Measurements from ENCODE around the gene MED12L.
A peak's percentile ranks its signal among the peaks of the same experiment; 100 is the strongest.

The MED12L gene

GRCh38 chr3:151377768-151378385 is 292.4 kb downstream of the MED12L start:
- TF ChIP-seq MYC (IDR thresholded peaks at IDR 0.05; ENCODE audit: low read depth, low read length) (no peak), CTCF (IDR thresholded peaks at IDR 0.05; ENCODE audit: low read depth, low read length) (no peak), POLR2A (IDR thresholded peaks at IDR 0.05; ENCODE audit: extremely low read depth, insufficient read length) (no peak)
- TF ChIP-seq, protein P1, sequence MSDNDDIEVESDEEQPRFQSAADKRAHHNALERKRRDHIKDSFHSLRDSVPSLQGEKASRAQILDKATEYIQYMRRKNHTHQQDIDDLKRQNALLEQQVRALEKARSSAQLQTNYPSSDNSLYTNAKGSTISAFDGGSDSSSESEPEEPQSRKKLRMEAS (IDR thresholded peaks at IDR 0.05; ENCODE audit: low read depth, low read length) = no peak
- no peak for DNase-seq (ENCODE audit: low read depth)
- no peak overlapping the region for H3K4me3 ChIP-seq (ENCODE audit: low read depth, low read length)

- H3K4me3 ChIP-seq (ENCODE audit: low read depth, low read length) = no peak overlapping the region
- peak; percentile 54 for DNase-seq (ENCODE audit: low read depth)
- TF ChIP-seq, protein P1 (IDR thresholded peaks at IDR 0.05; ENCODE audit: low read depth, low read length) = no peak
- peak; percentile 77 for TF ChIP-seq CTCF (IDR thresholded peaks at IDR 0.05; ENCODE audit: low read depth, low read length)
Observed at GRCh38 chr3:151379083-151379734, 293.7 kb downstream of the MED12L start.

GRCh38 chr3:151382671-151383070 is 297.2 kb downstream of the MED12L start:
- TF ChIP-seq CTCF (IDR thresholded peaks at IDR 0.05; ENCODE audit: low read depth, low read length) = no peak
- no peak for TF ChIP-seq POLR2A (IDR thresholded peaks at IDR 0.05; ENCODE audit: extremely low read depth, insufficient read length)
- TF ChIP-seq MYC (IDR thresholded peaks at IDR 0.05; ENCODE audit: low read depth, low read length) = no peak
- TF ChIP-seq, protein P1 (IDR thresholded peaks at IDR 0.05; ENCODE audit: low read depth, low read length) = no peak
- DNase-seq (ENCODE audit: low read depth) = peak; percentile 9
- H3K4me3 ChIP-seq (ENCODE audit: low read depth, low read length) = no peak overlapping the region

DNA sequence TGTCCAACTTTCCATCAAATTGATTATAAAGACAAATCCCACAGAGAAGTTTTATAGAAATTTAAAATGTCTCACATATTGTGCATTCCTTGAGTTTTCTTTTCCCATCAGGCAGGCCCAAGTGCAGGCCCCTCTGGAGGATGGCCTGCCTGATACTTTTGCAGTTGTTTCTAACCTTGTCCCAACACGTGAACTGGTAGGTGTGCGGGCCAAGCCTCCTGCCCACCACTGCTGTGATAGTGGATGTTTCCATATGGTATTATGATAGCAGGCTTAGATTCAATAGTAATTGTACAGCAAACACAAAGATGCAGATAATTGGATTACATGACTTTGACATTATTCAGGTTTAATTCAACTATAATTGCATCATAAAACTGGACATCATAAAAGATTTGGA is 297.6 kb downstream of the MED12L start:
- no peak overlapping the region for H3K4me3 ChIP-seq (ENCODE audit: low read depth, low read length)
- no peak for TF ChIP-seq POLR2A (IDR thresholded peaks at IDR 0.05; ENCODE audit: extremely low read depth, insufficient read length)
- TF ChIP-seq CTCF (IDR thresholded peaks at IDR 0.05; ENCODE audit: low read depth, low read length) = no peak
- TF ChIP-seq MYC (IDR thresholded peaks at IDR 0.05; ENCODE audit: low read depth, low read length) = no peak
- TF ChIP-seq, protein P1 (IDR thresholded peaks at IDR 0.05; ENCODE audit: low read depth, low read length) = no peak
- no peak for DNase-seq (ENCODE audit: low read depth)

DNA sequence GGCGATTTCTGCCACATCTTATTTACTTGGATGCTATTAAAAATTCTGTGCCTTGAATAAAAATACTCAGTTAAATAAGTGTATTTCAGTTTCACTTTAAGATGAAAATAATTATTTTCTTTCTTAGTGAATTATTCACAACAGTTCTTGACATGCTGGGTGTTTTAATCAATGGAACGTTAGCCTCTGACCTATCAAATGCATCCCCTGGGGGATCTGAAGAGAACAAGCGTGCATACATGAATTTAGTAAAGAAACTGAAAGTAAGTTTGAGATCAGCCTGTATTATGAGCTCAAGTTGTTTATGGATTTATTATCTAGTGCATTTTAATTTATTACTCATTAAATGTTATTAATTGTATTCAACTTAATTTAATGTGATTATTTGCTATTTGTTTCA is 298.5 kb downstream of the MED12L start:
- TF ChIP-seq CTCF (IDR thresholded peaks at IDR 0.05; ENCODE audit: low read depth, low read length) = no peak
- no peak overlapping the region for H3K4me3 ChIP-seq (ENCODE audit: low read depth, low read length)
- DNase-seq (ENCODE audit: low read depth) = no peak

All from NB4 (cell line).